H1 (cell line): ENCODE results near the gene KLK10. TPM values are rescaled to one million over a fixed set of nuclear protein-coding genes. Genes with fewer than 3 reads are reported as not detected.

Source experiments
- CHD7 ChIP-seq: fragments of 300-600 bp; sonication (generic); IDR thresholded peaks from 2 replicates; pipeline ENCODE4 v1.7.1; 2012; ENCODE audit warnings: low read length, moderate library complexity, mild to moderate bottlenecking, inconsistent platforms; ENCODE audit not compliant: insufficient replicate concordance
- polyA plus RNA-seq, 7 experiments: library from polyadenylated mRNA; depleted of rRNA in 3 of 7; stranded (reverse) in 5 of 7; unstranded in 2 of 7; fragments of >200 nt in 5 of 7; fragments of 200-250 nt in 2 of 7; gene quantifications; 1 replicate in 5 of 7; 2 replicates in 1 of 7; 4 replicates in 1 of 7; pipeline versions ENCODE4 v1.2.1 to v1.2.3, GENCODE V29; 2011 to 2013; ENCODE audit warnings: missing spikeins in 2 of 7, mixed read lengths in 2 of 7
- total RNA-seq: library from RNA; stranded (reverse); fragmentation: NEBNext Ultra II Directional; extraction: Animal tissue kit (Norgen Biotek cat#: 25700); gene quantifications from 2 replicates; pipeline ENCODE4 v1.2.1, GENCODE V29; 2021

Gene KLK10
- total and polyA plus RNA-seq, 2 of the 8 experiments (the other 6 are each of a cell fraction or from before 2014, with no cell fraction given), result 4.8 to 9.7 TPM

DNA sequence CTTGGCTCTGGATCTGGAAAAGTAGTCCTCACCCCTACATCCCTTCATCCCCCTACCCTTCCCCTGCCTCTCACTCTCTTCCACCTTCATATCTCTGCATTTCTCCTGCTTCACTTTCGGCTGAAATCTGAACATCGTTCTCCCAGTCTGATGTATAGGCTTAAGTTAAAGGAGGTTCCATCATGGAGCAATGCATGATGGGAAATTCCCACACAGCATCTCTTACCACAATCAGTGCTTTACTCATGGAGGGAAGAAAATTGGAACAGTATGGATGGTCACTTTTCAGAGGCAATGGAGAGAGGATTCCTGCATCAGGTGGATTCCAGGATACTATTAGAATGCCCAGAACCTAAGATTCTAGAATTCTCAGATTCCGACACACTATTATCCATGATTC, 12.0 kb downstream of the KLK10 start (continued):
- TF ChIP-seq CHD7, result no peak
